ENCODE measurements around the gene IQGAP2.
"Not testable (repeated sequence)": the region's sequence is repeated elsewhere in the genome, so short reads cannot be mapped to it uniquely, and the experiment has no call there.

IQGAP2 gene

DNA sequence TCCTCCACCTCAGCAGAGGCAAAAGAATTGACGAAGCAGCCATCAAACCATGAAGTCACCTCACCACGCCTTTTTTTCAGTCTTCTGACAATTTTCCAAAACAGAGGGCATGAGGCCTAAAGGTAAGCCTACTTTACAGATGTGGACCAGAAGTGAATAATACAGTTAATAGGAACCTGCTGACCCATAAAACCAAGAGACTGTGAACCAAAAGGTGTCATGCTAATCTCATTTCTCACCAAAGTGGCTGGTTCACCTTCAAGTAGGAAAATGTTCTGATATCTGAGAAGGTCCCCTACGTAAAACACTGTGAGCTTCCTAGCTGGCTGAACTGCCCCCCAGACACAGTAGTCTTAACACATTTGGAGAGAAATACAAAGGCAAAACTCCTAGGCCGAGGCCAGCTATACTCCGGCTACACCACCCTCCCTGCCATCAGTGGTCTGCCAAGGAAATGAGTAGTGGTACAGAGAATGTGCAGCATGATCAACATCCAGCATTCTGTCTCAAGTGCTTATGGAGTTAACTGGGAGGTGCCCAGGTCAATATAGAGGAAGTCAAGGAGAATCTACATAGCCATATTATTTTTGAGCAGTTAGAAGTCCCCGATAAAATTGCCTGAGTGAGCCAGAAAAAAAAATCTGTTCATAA, 239.4 kb downstream of the IQGAP2 start:
- no peak for DNase-seq (ENCODE audit: low read depth in 4 of 4, low spot score in 1 of 4)

DNA sequence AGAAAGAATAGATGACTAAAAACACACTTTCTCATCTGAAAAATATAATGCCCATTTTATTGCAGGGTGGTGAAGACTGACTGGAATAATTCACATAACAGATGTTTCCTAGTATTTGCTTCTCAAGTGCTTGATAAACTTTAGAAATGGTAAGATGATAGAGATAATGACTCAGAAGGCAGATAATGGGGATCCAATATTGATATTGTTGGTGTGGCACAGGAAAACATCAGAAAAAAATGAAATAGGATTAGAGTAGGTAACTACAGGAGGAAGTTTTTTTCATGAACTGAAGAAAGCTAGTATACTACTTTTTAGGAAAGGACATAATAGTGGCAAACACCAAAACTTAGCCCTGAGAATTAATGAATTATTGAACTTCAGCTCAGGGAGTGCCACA, 240.3 kb downstream of the IQGAP2 start:
- DNase-seq (ENCODE audit: low read depth in 4 of 4, low spot score in 1 of 4), result no peak

DNA sequence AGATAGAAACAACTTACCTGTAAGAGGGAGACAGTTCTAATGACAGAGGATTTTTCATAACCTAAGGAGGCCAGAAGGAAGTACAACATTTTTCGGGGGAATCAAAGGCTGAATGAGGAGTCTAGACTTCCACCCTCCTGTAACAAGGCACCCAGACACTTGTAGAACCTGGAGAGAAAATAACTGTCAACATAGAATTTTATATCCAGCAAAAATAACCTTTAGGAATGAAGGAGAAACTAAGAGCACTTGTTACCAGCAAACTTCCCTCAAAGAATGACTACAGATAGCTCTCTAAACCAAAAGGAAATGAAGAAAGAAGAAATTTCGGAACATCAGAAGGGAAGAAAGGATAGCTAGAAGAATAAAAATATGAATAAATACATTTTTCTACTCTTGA, 246.1 kb downstream of the IQGAP2 start:
- DNase-seq (ENCODE audit: low read depth in 4 of 4, low spot score in 1 of 4), result no peak

DNA sequence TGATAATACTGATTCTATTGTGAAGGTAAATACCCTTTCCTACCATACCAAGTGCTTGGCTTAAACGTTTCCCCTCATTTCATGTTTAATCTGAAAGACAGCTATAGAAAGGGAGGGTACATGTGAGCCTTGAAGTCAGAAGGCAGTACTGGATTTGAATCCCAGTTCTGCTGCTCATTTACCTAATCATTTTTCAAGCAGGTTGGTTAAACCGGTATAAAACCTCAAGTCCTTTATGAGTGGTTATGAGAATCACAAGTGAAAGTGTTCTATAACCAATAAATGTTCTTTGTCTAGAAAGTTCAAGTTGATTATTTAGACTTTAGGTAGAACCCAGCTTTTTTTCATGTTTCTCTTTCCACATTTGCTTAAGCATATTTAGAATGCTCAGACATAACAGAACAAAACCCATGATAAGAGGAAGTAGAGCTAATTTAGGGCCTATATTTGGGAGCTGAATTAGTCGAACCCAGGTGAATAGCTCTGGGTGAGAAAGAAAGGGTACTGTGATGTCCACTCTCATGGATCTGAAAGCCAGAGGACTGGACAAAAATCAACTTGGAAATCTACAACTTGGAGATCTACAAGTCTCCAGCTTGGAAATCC, 249.8 kb downstream of the IQGAP2 start:
- no peak for DNase-seq (ENCODE audit: low read depth in 4 of 4, low spot score in 1 of 4)

GRCh38 chr5:76657091-76657490, 254.0 kb downstream of the IQGAP2 start:
- DNase-seq (ENCODE audit: low read depth in 4 of 4, low spot score in 1 of 4), result no peak

GRCh38 chr5:76657683-76658311, 254.7 kb downstream of the IQGAP2 start:
- DNase-seq (ENCODE audit: low read depth in 4 of 4, low spot score in 1 of 4), result no peak

GRCh38 chr5:76660360-76660759, 257.3 kb downstream of the IQGAP2 start:
- DNase-seq (ENCODE audit: low read depth in 4 of 4, low spot score in 1 of 4), result no peak

- DNase-seq (ENCODE audit: low read depth in 4 of 4, low spot score in 1 of 4), result no peak
Observed at GRCh38 chr5:76662521-76662920, 259.4 kb downstream of the IQGAP2 start.

DNA sequence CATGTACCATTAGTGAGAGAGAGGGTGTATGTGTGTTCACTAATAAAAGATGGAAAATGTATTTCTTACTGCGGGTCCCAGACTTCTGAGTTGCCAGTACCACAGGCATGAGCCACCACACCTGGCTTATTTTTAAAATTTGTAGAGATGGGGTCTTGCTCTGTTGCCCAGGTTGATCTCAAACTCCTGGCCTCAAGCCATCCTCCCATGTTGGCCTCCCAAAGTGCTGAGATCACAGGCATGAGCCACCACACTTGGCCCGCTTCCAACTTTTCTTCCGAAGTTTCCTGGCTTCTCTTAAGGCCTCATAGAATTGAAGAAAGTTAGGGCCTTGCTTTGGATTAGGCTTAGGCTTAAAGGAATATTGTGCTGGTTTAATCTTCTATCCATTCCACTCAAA, 260.5 kb downstream of the IQGAP2 start:
- DNase-seq (ENCODE audit: low read depth in 4 of 4, low spot score in 1 of 4), result no peak

- no peak for DNase-seq (ENCODE audit: low read depth in 4 of 4, low spot score in 1 of 4)
Observed at GRCh38 chr5:76664079-76664478, 261.0 kb downstream of the IQGAP2 start.

GRCh38 chr5:76667495-76667894, 264.4 kb downstream of the IQGAP2 start:
- DNase-seq (ENCODE audit: low read depth in 4 of 4, low spot score in 1 of 4), result no peak

GRCh38 chr5:76669245-76669644, 266.2 kb downstream of the IQGAP2 start:
- DNase-seq (ENCODE audit: low read depth in 4 of 4, low spot score in 1 of 4), result no peak

- no peak for DNase-seq (ENCODE audit: low read depth in 4 of 4, low spot score in 1 of 4)
Observed at GRCh38 chr5:76670508-76670907, 267.4 kb downstream of the IQGAP2 start.

- no peak for DNase-seq (ENCODE audit: low read depth in 4 of 4, low spot score in 1 of 4)
Observed at GRCh38 chr5:76672242-76672641, 269.2 kb downstream of the IQGAP2 start.

DNA sequence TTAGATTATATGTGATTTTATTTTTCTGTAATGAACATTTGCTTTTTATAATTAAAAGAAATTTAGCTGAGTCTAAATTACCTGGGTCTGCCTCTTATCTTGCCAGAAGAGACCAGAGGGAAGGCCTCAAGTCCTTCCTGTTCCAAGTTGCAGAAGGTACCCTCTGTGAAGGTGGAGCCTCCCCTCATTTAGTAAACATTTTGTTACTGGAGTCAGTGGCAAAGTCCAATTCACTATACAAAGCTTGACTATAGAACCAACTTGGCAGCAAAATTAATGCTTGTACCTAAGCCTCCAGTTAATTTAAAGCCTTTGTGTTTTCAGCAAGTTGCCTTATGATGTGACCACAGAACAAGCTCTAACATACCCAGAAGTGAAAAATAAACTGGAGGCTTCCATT, 270.0 kb downstream of the IQGAP2 start:
- no peak for DNase-seq (ENCODE audit: low read depth in 4 of 4, low spot score in 1 of 4)

GRCh38 chr5:76674330-76675066, 271.4 kb downstream of the IQGAP2 start:
- DNase-seq (ENCODE audit: low read depth in 4 of 4, low spot score in 1 of 4), result no peak

- DNase-seq (ENCODE audit: low read depth in 4 of 4, low spot score in 1 of 4), result no peak
Observed at GRCh38 chr5:76675364-76675763, 272.3 kb downstream of the IQGAP2 start.

DNA sequence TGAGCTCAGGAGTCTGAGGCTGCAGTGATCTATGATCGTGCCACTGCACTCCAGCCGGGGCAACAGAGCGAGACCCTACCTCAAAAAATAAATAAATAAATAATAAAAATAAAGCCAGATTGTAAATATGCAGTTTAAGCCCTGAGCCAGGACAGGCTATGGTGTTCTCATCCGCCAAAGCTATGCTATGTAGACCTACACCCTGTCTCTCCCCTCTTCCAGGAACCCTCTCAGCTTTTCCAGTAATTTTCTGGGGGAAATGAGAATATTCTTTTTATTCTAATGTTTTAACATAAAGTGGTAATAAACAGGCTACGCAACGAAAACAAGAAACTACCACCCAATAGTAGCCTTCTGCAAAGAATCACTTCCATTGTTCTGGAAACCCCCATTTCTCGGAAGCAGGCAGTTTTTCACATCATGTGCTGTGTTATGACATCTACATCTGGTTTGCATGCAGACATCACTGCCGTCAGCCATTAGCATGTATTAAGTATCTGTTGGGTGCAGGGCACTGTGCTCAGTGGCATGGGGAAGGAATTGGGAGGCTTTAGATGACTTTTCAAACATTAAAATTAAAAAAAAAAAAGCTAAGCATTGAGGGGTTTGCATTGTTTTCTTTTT, 274.9 kb downstream of the IQGAP2 start:
- DNase-seq (ENCODE audit: low read depth in 4 of 4, low spot score in 1 of 4), result no peak

DNA sequence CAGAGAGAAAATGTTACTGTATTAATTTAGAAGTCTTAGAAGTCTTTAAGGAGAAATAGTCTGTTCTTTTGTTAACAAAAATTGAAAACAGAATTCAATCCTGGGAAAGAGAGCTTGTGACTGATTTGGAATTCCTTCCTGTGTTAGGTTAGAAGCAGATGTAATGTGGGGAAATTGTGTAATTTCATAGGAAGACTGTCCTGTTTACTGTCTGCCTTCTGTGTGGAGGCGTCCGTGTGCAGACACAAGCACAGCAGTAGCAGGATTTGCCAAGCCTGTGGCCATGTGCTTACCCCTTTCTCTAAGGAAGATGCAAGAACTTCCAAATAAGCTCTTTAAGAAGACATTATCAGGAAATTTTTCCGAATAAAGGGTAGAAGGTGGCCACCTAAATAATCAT, 276.1 kb downstream of the IQGAP2 start:
- no peak for DNase-seq (ENCODE audit: low read depth in 4 of 4, low spot score in 1 of 4)

- DNase-seq (ENCODE audit: low read depth in 4 of 4, low spot score in 1 of 4), result not testable (repeated sequence)
Observed at GRCh38 chr5:76680826-76681225, 277.7 kb downstream of the IQGAP2 start.

- DNase-seq (ENCODE audit: low read depth in 4 of 4, low spot score in 1 of 4), result no peak
Observed at GRCh38 chr5:76681287-76681686, 278.2 kb downstream of the IQGAP2 start.

DNA sequence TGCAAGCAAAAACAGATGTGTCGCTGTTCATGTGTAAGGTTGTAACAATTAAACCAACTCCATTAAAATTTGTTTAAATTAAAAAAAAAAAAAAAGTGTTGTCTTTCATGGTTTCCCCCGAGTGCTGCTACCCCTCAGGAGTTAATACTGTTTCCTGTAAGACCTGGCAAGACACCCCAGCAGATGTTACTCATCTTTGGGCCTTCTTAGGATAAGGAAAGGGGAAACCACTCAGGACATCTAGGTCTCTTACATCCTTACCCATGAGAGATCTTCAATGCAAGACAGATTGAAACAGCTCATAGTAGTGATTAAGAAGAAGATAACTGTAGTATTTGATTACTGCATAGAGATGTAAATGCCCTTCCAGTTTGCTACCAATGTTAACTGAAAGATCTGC, 279.3 kb downstream of the IQGAP2 start:
- DNase-seq (ENCODE audit: low read depth in 4 of 4, low spot score in 1 of 4), result no peak

All from stimulated activated CD4-positive, alpha-beta T cell treated with anti-CD3 and anti-CD28 coated beads, Interleukin-1b, Interleukin-23, amount 100 ng/mL, for 24 hours (primary cell).